Adrenal gland (tissue), 5 donors: ENCODE data around the gene AUTS2.

ENCODE experiments used
- POLR2A ChIP-seq, 2 donors: fragments of 450-650 bp; IDR thresholded peaks; one replicate each; pipeline ENCODE4 v1.6.1; 2017; ENCODE audit warnings: antibody characterized with exemption in 2 of 2, mild to moderate bottlenecking in 2 of 2, moderate library complexity in 1 of 2
- TF ChIP-seq, protein P1 (sequence below), 6 experiments: fragments of 450-650 bp in 4 of 6; fragments of 200-600 bp in 2 of 6; sonication (generic) in 1 of 6; IDR thresholded peaks; 1 replicate in 5 of 6; 2 replicates in 1 of 6; pipeline versions ENCODE4 v1.5.1 to v1.8.0; 2016 to 2021; ENCODE audit warnings: antibody characterized with exemption in 6 of 6, mild to moderate bottlenecking in 2 of 6, moderate library complexity in 1 of 6
- donor health status: DM: no; HTN: no; CAD: no.

DNA sequence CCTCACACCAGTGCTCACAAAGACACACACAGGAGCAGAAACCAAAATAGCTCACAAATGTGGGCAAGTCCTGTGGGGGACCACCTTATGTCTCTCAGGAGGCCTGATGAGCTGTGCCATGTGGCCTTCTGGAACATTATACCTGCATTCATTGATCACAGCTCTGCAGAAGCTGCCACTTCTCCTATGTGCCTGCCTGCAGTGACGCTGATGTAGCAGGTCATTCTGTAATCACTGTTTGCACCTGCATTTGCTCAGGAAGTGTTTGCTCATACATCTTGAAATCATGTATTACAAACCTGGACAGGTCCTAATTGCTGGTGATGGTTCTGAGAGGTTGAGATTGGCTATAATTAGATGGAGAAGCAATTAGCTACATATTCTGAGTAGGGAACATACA lies 310.2 kb downstream of the AUTS2 start:
- TF ChIP-seq, protein P1, sequence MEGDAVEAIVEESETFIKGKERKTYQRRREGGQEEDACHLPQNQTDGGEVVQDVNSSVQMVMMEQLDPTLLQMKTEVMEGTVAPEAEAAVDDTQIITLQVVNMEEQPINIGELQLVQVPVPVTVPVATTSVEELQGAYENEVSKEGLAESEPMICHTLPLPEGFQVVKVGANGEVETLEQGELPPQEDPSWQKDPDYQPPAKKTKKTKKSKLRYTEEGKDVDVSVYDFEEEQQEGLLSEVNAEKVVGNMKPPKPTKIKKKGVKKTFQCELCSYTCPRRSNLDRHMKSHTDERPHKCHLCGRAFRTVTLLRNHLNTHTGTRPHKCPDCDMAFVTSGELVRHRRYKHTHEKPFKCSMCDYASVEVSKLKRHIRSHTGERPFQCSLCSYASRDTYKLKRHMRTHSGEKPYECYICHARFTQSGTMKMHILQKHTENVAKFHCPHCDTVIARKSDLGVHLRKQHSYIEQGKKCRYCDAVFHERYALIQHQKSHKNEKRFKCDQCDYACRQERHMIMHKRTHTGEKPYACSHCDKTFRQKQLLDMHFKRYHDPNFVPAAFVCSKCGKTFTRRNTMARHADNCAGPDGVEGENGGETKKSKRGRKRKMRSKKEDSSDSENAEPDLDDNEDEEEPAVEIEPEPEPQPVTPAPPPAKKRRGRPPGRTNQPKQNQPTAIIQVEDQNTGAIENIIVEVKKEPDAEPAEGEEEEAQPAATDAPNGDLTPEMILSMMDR (IDR thresholded peaks at IDR 0.05): no peak
- TF ChIP-seq POLR2A (IDR thresholded peaks at IDR 0.05): no peak
